CD14-positive monocyte (primary cell): ENCODE data around the gene IRF2. TPM values are rescaled to one million over a fixed set of nuclear protein-coding genes. Genes with fewer than 3 reads are reported as not detected.

Experiments used
- DNase-seq, 3 donors: peaks; one replicate each; pipeline ENCODE4 v3.0.0-alpha.2; 2011 to 2022
- H2AFZ ChIP-seq: 2 replicates; pipeline ENCODE4 v1.6.0; 2012; ENCODE audit warnings: mild to moderate bottlenecking, low read depth, low read length, inconsistent platforms; ENCODE audit not compliant: insufficient read depth, poor library complexity, severe bottlenecking
- H3K27ac ChIP-seq, 2 donors: 1 replicate in 1 of 2; 2 replicates in 1 of 2; pipeline ENCODE4 v1.5.1; 2012 to 2013; ENCODE audit warnings: low read length in 2 of 2, control low read depth in 1 of 2, inconsistent platforms in 1 of 2, low read depth in 1 of 2, mild to moderate bottlenecking in 1 of 2
- H3K27me3 ChIP-seq, 2 donors: one replicate each; pipeline versions ENCODE4 v1.6.0 to v1.6.1; 2011 to 2013; ENCODE audit warnings: low read length in 2 of 2; ENCODE audit not compliant: control insufficient read depth in 2 of 2, insufficient read depth in 2 of 2
- H3K36me3 ChIP-seq, 2 donors: replicated peaks in 1 of 2; 1 replicate in 1 of 2; 2 replicates in 1 of 2; pipeline versions ENCODE4 v1.5.1 to v1.6.1; 2012 to 2013; ENCODE audit warnings: low read length in 2 of 2, control low read depth in 1 of 2, inconsistent platforms in 1 of 2, mild to moderate bottlenecking in 1 of 2; ENCODE audit not compliant: insufficient read depth in 2 of 2, control insufficient read depth in 1 of 2
- H3K4me1 ChIP-seq, 2 donors: 1 replicate in 1 of 2; 2 replicates in 1 of 2; pipeline versions ENCODE4 v1.5.1 to v1.6.1; 2012 to 2013; ENCODE audit warnings: low read length in 2 of 2, control low read depth in 1 of 2, inconsistent platforms in 1 of 2, mild to moderate bottlenecking in 1 of 2, moderate library complexity in 1 of 2; ENCODE audit not compliant: insufficient read depth in 2 of 2, control insufficient read depth in 1 of 2
- H3K4me2 ChIP-seq: replicated peaks from 2 replicates; pipeline ENCODE3; 2012; ENCODE audit warnings: low read length, moderate library complexity, mild to moderate bottlenecking; ENCODE audit not compliant: poor library complexity, severe bottlenecking; ENCODE audit errors: extremely low read depth
- H3K4me3 ChIP-seq, 3 experiments: fragments of 200-600 bp in 1 of 3; sonication (generic) in 1 of 3; replicated peaks in 1 of 3; 1 replicate in 2 of 3; 2 replicates in 1 of 3; pipeline ENCODE4 v1.5.1; 2011 to 2013; ENCODE audit warnings: low read length in 3 of 3, mild to moderate bottlenecking in 3 of 3, control low read depth in 2 of 3, low read depth in 2 of 3, inconsistent platforms in 1 of 3, moderate library complexity in 1 of 3
- H3K79me2 ChIP-seq: 2 replicates; pipeline ENCODE4 v1.6.0; 2012; ENCODE audit warnings: mild to moderate bottlenecking, control low read depth, inconsistent platforms, low read length, moderate library complexity; ENCODE audit not compliant: insufficient read depth
- H3K9ac ChIP-seq: 2 replicates; pipeline ENCODE4 v1.6.0; 2017; ENCODE audit warnings: low read length, mild to moderate bottlenecking; ENCODE audit not compliant: insufficient read depth, poor library complexity, severe bottlenecking
- H3K9me3 ChIP-seq, 2 donors: replicated peaks in 1 of 2; 1 replicate in 1 of 2; 2 replicates in 1 of 2; pipeline versions ENCODE4 v1.5.1 to v1.6.1; 2012 to 2013; ENCODE audit warnings: low read length in 2 of 2, control low read depth in 1 of 2; ENCODE audit not compliant: control insufficient read depth in 1 of 2, insufficient read depth in 1 of 2
- H4K20me1 ChIP-seq: 2 replicates; pipeline ENCODE4 v1.6.0; 2012; ENCODE audit warnings: mild to moderate bottlenecking, low read length, control low read depth, moderate library complexity; ENCODE audit not compliant: insufficient read depth
- H3K27ac Mint-ChIP-seq, 7 donors: one replicate each; pipeline ENCODE4 v1.8.0; 2020; ENCODE audit warnings: mild to moderate bottlenecking in 7 of 7, mixed read lengths in 7 of 7, moderate library complexity in 6 of 7, inconsistent platforms in 2 of 7
- H3K27me3 Mint-ChIP-seq, 3 donors: one replicate each; pipeline ENCODE4 v1.8.0; 2021 to 2022; ENCODE audit warnings: low read depth in 3 of 3, mild to moderate bottlenecking in 3 of 3, mixed read lengths in 3 of 3, moderate library complexity in 3 of 3, inconsistent platforms in 1 of 3
- H3K36me3 Mint-ChIP-seq, 2 donors: one replicate each; pipeline ENCODE4 v1.8.0; 2020; ENCODE audit warnings: mixed read lengths in 2 of 2, inconsistent platforms in 1 of 2, mild to moderate bottlenecking in 1 of 2
- H3K4me1 Mint-ChIP-seq: one replicate; pipeline ENCODE4 v1.8.0; 2020; ENCODE audit warnings: mild to moderate bottlenecking, mixed read lengths
- H3K4me3 Mint-ChIP-seq, 2 donors: one replicate each; pipeline ENCODE4 v1.8.0; 2020; ENCODE audit warnings: mild to moderate bottlenecking in 2 of 2, mixed read lengths in 2 of 2, moderate library complexity in 1 of 2
- H3K9me3 Mint-ChIP-seq, 7 donors: one replicate each; pipeline ENCODE4 v1.8.0; 2020 to 2022; ENCODE audit warnings: mixed read lengths in 7 of 7, mild to moderate bottlenecking in 6 of 7, moderate library complexity in 6 of 7, inconsistent platforms in 2 of 7
- WGBS: methylation state at CpG from one replicate; pipeline ENCODE4 v1.1.5; 2013; ENCODE audit warnings: missing lambda C conversion rate; ENCODE audit not compliant: insufficient coverage; 5-methylcytosine and 5-hydroxymethylcytosine counted together
- intact Hi-C, 2 donors: fragments of 100-400 bp; cut with micrococcal nuclease; formaldehyde crosslinking; loops; one replicate each; pipeline versions ENCODE4 v1.15.0 to v1.15.1; 2023
- polyA plus RNA-seq, 3 donors: library from polyadenylated mRNA; depleted of rRNA in 1 of 3; unstranded in 2 of 3; stranded (reverse) in 1 of 3; fragments of 300-500 nt in 2 of 3; fragments of >200 nt in 1 of 3; fragmentation: Illumina TruSeq in 2 of 3; gene quantifications; 1 replicate in 2 of 3; 2 replicates in 1 of 3; pipeline ENCODE4 v1.2.3, GENCODE V29; 2012 to 2021
- TF ChIP-seq, protein P1 (sequence below): fragments of 200-600 bp; IDR thresholded peaks from one replicate; pipeline ENCODE4 v1.8.0; 2022; ENCODE audit warnings: antibody characterized with exemption, mild to moderate bottlenecking

IRF2 gene
- polyA plus RNA-seq, 3 donors: 51.3 to 76.8 (median 56.1) TPM

DNA sequence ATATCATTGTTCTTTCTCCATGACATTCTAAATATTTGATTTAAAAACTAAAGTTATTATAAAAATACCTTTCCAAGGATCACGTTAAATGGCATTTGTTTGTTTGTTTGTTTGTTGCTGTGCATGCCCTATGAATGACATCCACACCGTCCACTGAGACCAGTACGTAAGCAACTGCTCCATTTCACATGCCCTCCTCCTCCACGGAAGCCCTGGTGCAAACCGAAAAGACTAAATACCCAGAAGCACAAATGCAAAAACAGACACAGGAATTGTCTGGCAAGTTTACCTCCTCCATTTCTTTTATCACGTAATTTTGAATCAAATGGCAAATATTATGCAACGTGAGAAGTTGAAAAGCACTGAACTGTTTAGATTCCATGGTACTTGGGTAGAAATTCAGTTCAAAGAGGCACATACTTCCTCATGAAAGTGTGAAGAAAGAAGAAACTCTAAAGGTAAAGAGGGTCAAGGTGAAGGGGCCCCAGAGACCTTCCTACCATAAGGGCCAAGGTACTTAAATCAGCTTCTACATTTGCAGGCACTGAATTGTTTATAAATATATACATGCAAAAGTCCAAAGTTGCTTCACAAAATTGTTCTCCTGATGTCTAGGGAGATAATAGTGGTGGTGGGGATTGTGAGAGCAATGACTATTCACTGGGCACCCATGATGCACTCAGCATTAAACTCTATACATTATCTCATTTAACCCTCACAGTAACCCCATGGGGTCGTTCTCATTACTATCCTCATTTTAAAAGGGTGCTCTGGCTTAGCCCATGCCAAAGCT lies 23.4 kb downstream of the IRF2 start:
- WGBS: no CpG with 5 or more reads among the region's 8 CpGs
- H3K4me3 ChIP-seq: no peak overlapping the region
- H3K36me3 ChIP-seq: peaks cover 0 to 14% of the 10 kb centered on the region in 2 donors
- no peaks in the 10 kb centered on the region for H3K27me3 ChIP-seq
- peaks cover 67 to 78% of the 10 kb centered on the region in 2 donors for H3K4me1 ChIP-seq
- Mint-ChIP-seq H3K27ac (peak overlapping the region in 6 of 7 donors; percentile 17 to 89 (median 81)), H3K4me3 (no peak overlapping the region), H3K36me3 (peaks cover 33 to 42% of the 10 kb centered on the region in 2 donors), H3K9me3 (no peaks in the 10 kb centered on the region), H3K4me1 (peaks cover 87% of the 10 kb centered on the region), H3K27me3 (peaks cover 0 to 2% (median 0%) of the 10 kb centered on the region in 3 donors)
- TF ChIP-seq, protein P1, sequence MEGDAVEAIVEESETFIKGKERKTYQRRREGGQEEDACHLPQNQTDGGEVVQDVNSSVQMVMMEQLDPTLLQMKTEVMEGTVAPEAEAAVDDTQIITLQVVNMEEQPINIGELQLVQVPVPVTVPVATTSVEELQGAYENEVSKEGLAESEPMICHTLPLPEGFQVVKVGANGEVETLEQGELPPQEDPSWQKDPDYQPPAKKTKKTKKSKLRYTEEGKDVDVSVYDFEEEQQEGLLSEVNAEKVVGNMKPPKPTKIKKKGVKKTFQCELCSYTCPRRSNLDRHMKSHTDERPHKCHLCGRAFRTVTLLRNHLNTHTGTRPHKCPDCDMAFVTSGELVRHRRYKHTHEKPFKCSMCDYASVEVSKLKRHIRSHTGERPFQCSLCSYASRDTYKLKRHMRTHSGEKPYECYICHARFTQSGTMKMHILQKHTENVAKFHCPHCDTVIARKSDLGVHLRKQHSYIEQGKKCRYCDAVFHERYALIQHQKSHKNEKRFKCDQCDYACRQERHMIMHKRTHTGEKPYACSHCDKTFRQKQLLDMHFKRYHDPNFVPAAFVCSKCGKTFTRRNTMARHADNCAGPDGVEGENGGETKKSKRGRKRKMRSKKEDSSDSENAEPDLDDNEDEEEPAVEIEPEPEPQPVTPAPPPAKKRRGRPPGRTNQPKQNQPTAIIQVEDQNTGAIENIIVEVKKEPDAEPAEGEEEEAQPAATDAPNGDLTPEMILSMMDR: no peak
- peaks cover 99% of the 10 kb centered on the region for H3K79me2 ChIP-seq
- intact Hi-C loops: no loop called here
- H2AFZ ChIP-seq: no peak overlapping the region
- DNase-seq: peak in 1 of 3 donors; percentile 16
- no peak overlapping the region for H3K9ac ChIP-seq
- no peaks in the 10 kb centered on the region for H3K9me3 ChIP-seq
- no peak overlapping the region for H3K4me2 ChIP-seq
- H4K20me1 ChIP-seq: peaks cover 98% of the 10 kb centered on the region
- H3K27ac ChIP-seq: peak overlapping the region in 1 of 2 donors; percentile 55

DNA sequence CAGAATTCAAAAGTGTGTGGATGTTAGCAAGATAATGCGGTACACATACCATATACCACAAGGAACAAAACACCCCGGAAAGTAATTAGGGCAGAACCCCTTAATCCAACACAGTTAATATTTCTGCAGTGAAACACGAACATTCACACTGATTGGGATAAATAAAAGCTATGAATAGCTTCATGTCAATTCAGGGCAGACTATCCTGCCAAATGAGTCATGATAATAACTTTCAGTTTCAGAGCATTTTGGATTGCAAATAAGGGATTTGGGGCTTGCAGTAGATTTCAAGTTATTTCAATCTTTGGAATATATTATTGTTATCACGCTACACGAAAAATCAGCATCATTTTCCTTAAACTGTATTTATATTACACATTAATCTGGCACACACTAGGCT lies 24.3 kb downstream of the IRF2 start:
- no peak overlapping the region for H2AFZ ChIP-seq
- H3K9me3 ChIP-seq: no peaks in the 10 kb centered on the region
- TF ChIP-seq, protein P1: no peak
- H3K27ac ChIP-seq: peak overlapping the region in 1 of 2 donors; percentile 76
- H3K4me3 ChIP-seq: no peak overlapping the region
- peak in 1 of 3 donors; percentile 17 for DNase-seq
- peaks cover 0 to 14% of the 10 kb centered on the region in 2 donors for H3K36me3 ChIP-seq
- H3K27me3 ChIP-seq: no peaks in the 10 kb centered on the region
- peaks cover 72 to 87% of the 10 kb centered on the region in 2 donors for H3K4me1 ChIP-seq
- Mint-ChIP-seq H3K27me3 (no peaks in the 10 kb centered on the region), H3K9me3 (no peaks in the 10 kb centered on the region), H3K36me3 (peaks cover 31 to 39% of the 10 kb centered on the region in 2 donors), H3K4me1 (peaks cover 89% of the 10 kb centered on the region), H3K27ac (peak overlapping the region in 5 of 7 donors; percentile 39 to 98 (median 69)), H3K4me3 (peak overlapping the region in 1 of 2 donors; percentile 17)
- peaks cover 98% of the 10 kb centered on the region for H4K20me1 ChIP-seq
- H3K4me2 ChIP-seq: no peak overlapping the region
- intact Hi-C loops: no loop called here
- H3K9ac ChIP-seq: no peak overlapping the region
- H3K79me2 ChIP-seq: peaks cover 99% of the 10 kb centered on the region
- no CpG with 5 or more reads among the region's 5 CpGs for WGBS
